ENCODE results near the gene FATE1. TPM values are rescaled to one million over a fixed set of nuclear protein-coding genes. Genes with fewer than 3 reads are reported as not detected.

The FATE1 gene
- total RNA-seq, 1 donor from 2014 or later, result not detected

DNA sequence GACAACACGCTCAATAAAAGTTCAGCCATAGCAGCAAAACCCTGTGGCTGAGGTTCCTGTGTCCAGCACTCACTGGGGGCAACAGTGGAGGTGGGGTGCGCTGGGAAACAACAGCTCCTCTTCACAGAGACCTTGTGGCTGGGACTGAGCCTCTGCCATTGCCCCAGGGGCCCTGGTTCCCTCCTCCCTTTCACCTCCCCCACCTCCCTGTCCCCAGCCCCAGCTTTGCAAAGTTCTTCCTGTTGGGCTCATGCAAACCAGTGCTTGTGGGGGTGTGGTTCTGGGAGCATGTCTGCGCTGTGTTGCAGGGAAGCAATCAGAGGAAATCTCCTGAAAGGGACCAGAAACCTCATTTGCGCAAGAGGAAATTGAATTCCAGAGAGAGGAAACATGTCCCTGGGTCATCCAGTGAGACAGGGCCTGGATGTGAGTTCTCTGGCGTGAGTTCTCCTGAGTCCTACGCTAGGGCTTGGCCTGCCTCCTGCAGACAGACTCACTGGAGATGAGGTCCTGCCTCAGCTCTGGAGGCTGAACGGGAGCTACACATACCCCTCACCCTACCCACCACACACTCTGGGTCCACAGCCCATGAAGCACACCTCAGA, 7.4 kb downstream of the FATE1 start:
- Mint-ChIP-seq H3K9me3 (ENCODE audit: unreplicated experiment) (no peaks in the 10 kb centered on the region), H3K4me3 (ENCODE audit: unreplicated experiment) (no peak overlapping the region), H3K36me3 (ENCODE audit: low read depth, unreplicated experiment) (no peaks in the 10 kb centered on the region), H3K27me3 (ENCODE audit: unreplicated experiment) (peaks cover 2% of the 10 kb centered on the region), H3K4me1 (ENCODE audit: unreplicated experiment) (peaks cover 15% of the 10 kb centered on the region), H3K27ac (ENCODE audit: unreplicated experiment) (no peak overlapping the region)
- DNase-seq (ENCODE audit: low spot score), result peak; percentile 16
- TF ChIP-seq CTCF (IDR thresholded peaks at IDR 0.05; ENCODE audit: unreplicated experiment), result no peak

GRCh38 chrX:151724563-151725337, 8.9 kb downstream of the FATE1 start:
- Mint-ChIP-seq H3K4me3 (ENCODE audit: unreplicated experiment) (no peak overlapping the region), H3K27ac (ENCODE audit: unreplicated experiment) (no peak overlapping the region), H3K27me3 (ENCODE audit: unreplicated experiment) (peaks cover 2% of the 10 kb centered on the region), H3K36me3 (ENCODE audit: low read depth, unreplicated experiment) (no peaks in the 10 kb centered on the region), H3K9me3 (ENCODE audit: unreplicated experiment) (no peaks in the 10 kb centered on the region), H3K4me1 (ENCODE audit: unreplicated experiment) (peaks cover 15% of the 10 kb centered on the region)
- TF ChIP-seq CTCF (IDR thresholded peaks at IDR 0.05; ENCODE audit: unreplicated experiment), result no peak
- DNase-seq (ENCODE audit: low spot score), result no peak

DNA sequence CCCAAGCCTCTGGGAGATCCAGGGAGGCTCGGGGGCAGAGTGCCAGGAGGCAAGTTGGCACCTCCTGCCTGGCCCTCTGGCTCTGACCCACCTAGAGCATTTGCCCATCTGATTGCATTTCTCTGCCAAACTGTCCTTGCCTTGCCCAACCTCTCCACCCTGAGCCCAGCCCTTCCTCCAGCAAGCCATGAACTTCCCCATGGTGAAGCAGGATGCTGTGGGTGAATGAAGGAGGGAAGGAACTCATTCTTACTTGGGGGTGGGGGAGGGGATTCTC, 9.4 kb downstream of the FATE1 start:
- H3K9me3 Mint-ChIP-seq (ENCODE audit: unreplicated experiment), result no peaks in the 10 kb centered on the region
- no peaks in the 10 kb centered on the region for H3K36me3 Mint-ChIP-seq (ENCODE audit: low read depth, unreplicated experiment)
- H3K4me3 Mint-ChIP-seq (ENCODE audit: unreplicated experiment), result no peak overlapping the region
- TF ChIP-seq CTCF (IDR thresholded peaks at IDR 0.05; ENCODE audit: unreplicated experiment), result no peak
- no peak for DNase-seq (ENCODE audit: low spot score)
- no peak overlapping the region for H3K27ac Mint-ChIP-seq (ENCODE audit: unreplicated experiment)
- peaks cover 15% of the 10 kb centered on the region for H3K4me1 Mint-ChIP-seq (ENCODE audit: unreplicated experiment)
- peaks cover 2% of the 10 kb centered on the region for H3K27me3 Mint-ChIP-seq (ENCODE audit: unreplicated experiment)

- Mint-ChIP-seq H3K36me3 (ENCODE audit: low read depth, unreplicated experiment) (no peaks in the 10 kb centered on the region), H3K27ac (ENCODE audit: unreplicated experiment) (no peak overlapping the region), H3K9me3 (ENCODE audit: unreplicated experiment) (no peaks in the 10 kb centered on the region), H3K4me3 (ENCODE audit: unreplicated experiment) (no peak overlapping the region), H3K27me3 (ENCODE audit: unreplicated experiment) (peaks cover 2% of the 10 kb centered on the region), H3K4me1 (ENCODE audit: unreplicated experiment) (peaks cover 15% of the 10 kb centered on the region)
- no peak for DNase-seq (ENCODE audit: low spot score)
- TF ChIP-seq CTCF (IDR thresholded peaks at IDR 0.05; ENCODE audit: unreplicated experiment), result no peak
Observed at GRCh38 chrX:151726751-151727150, 10.9 kb downstream of the FATE1 start.

GRCh38 chrX:151727346-151727745, 11.5 kb downstream of the FATE1 start:
- H3K9me3 Mint-ChIP-seq (ENCODE audit: unreplicated experiment), result no peaks in the 10 kb centered on the region
- TF ChIP-seq CTCF (IDR thresholded peaks at IDR 0.05; ENCODE audit: unreplicated experiment), result no peak
- no peaks in the 10 kb centered on the region for H3K36me3 Mint-ChIP-seq (ENCODE audit: low read depth, unreplicated experiment)
- DNase-seq (ENCODE audit: low spot score), result no peak
- no peak overlapping the region for H3K27ac Mint-ChIP-seq (ENCODE audit: unreplicated experiment)
- peaks cover 2% of the 10 kb centered on the region for H3K27me3 Mint-ChIP-seq (ENCODE audit: unreplicated experiment)
- H3K4me3 Mint-ChIP-seq (ENCODE audit: unreplicated experiment), result no peak overlapping the region
- peaks cover 15% of the 10 kb centered on the region for H3K4me1 Mint-ChIP-seq (ENCODE audit: unreplicated experiment)

Measured in endothelial cell (in vitro differentiated cells).